ENCODE results near the gene MBD6. TPM values are rescaled to one million over a fixed set of nuclear protein-coding genes. Genes with fewer than 3 reads are reported as not detected.

The MBD6 gene
- total and polyA plus RNA-seq, 2 of the 8 experiments (the other 6 are each of a cell fraction or from before 2014, with no cell fraction given) = 3.9 to 32.3 TPM

DNA sequence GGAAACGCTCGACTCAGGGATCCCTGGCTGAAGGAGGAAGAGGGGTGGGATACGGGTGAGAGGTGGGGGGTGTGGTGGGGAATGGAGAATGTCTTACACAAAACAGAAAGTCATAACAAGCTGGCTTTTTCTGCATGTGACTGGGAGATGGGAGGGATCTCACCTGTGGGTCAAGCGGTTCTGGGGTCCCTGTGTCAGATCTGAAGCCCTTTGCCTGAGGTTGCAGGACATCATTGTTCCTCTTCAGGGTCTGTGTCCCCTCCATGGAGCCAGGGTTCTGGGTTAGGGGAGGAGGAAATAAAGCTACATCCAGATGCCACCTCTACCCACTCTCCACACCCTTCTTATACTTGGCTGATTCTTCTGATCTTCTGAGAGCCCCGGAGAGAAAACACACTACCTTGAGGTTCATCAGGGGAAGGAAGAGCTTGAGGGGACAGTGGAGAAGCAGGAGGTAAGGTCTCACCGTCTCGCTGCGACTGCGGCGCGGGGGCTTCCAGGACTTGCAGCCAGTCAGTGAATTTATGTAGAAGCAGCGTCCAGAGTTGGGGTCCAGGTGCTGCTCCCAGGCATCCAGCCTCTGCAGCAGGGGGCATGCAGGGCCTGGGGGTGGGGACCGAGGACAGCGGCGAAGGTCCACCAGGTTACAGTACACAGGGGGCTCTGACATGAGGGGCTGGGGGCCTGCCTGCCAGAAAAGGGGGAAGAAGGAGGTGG is 45.5 kb upstream of the MBD6 start:
- Histone ChIP-seq H4K8ac (ENCODE audit: extremely low read depth, insufficient read depth, low read length) (no peak overlapping the region), H3K4ac (replicated peaks; ENCODE audit: insufficient read length, low read depth, low read length) (no peak overlapping the region), H3K4me2 (ENCODE audit: insufficient read depth in 1 of 2, low read depth in 2 of 2, low read length in 2 of 2) (no peak overlapping the region; a peak in 1 of 4 replicates), H3K56ac (replicated peaks; ENCODE audit: insufficient read length, low read depth, low read length) (no peak overlapping the region), H3K36me3 (ENCODE audit: control insufficient read depth in 2 of 4, insufficient read depth in 4 of 4, low read length in 3 of 4) (no peaks in the 10 kb centered on the region), H2BK12ac (ENCODE audit: low read depth, low read length) (no peak overlapping the region; the same call in 1 of the 2 replicates), H3K4me3 (ENCODE audit: extremely low read depth in 1 of 4, insufficient read depth in 2 of 4, low read depth in 3 of 4, low read length in 4 of 4) (no peak overlapping the region), H3K9ac (replicated peaks in 1 of 4; ENCODE audit: extremely low read depth in 1 of 4, low read depth in 3 of 4, low read length in 3 of 4) (no peak overlapping the region), H2BK5ac (ENCODE audit: low read depth, low read length) (peak overlapping the region; percentile 7; the same call in 1 of the 2 replicates), H2BK20ac (ENCODE audit: low read length) (peak overlapping the region; percentile 3; the same call in 1 of the 2 replicates), H3K23me2 (ENCODE audit: low read depth, low read length) (peaks cover 8% of the 10 kb centered on the region; the same call in 1 of the 2 replicates), H3K14ac (ENCODE audit: insufficient read length) (no peak overlapping the region), H4K91ac (replicated peaks; ENCODE audit: insufficient read length, low read length) (no peak overlapping the region), H3K79me1 (ENCODE audit: low read depth, low read length) (no peaks in the 10 kb centered on the region), H3K79me2 (ENCODE audit: control insufficient read depth in 1 of 2, insufficient read depth in 2 of 2, low read length in 2 of 2) (no peaks in the 10 kb centered on the region), H3K27me3 (replicated peaks in 1 of 4; ENCODE audit: control insufficient read depth in 3 of 4, extremely low read depth in 1 of 4, insufficient read depth in 3 of 4, low read length in 3 of 4) (peaks cover 20 to 49% (median 42%) of the 10 kb centered on the region in 4 experiments), H3K9me3 (ENCODE audit: insufficient read depth in 2 of 2, low read depth in 1 of 2, low read length in 1 of 2) (no peaks in the 10 kb centered on the region), H3K4me1 (replicated peaks in 1 of 4; ENCODE audit: control insufficient read depth in 3 of 4, insufficient read depth in 4 of 4, low read length in 3 of 4) (peaks cover 0 to 25% (median 11%) of the 10 kb centered on the region in 4 experiments; a peak in 6 of 7 replicates), H2AFZ (ENCODE audit: low read length) (no peak overlapping the region), H3K18ac (ENCODE audit: extremely low read depth, low read length) (peak overlapping the region; percentile 52; the same call in 1 of the 2 replicates), H2BK15ac (ENCODE audit: low read length) (peak overlapping the region; percentile 36; the same call in 1 of the 2 replicates), H4K20me1 (replicated peaks in 1 of 2; ENCODE audit: control insufficient read depth in 1 of 2, insufficient read depth in 2 of 2, low read length in 2 of 2) (peaks cover 0 to 4% of the 10 kb centered on the region in 2 experiments), H2BK120ac (replicated peaks; ENCODE audit: low read depth, low read length) (no peak overlapping the region), H2AK5ac (ENCODE audit: low read depth, low read length) (no peak overlapping the region), H3K23ac (ENCODE audit: insufficient read length) (no peak overlapping the region), H3K27ac (ENCODE audit: low read depth, low read length) (no peak overlapping the region), H4K5ac (ENCODE audit: insufficient read length, low read depth, low read length) (no peak overlapping the region)
- WGBS, 2 experiments (ENCODE audit: extremely low coverage in 1 of 2, insufficient coverage in 1 of 2, insufficient read length in 1 of 2, insufficient replicate concordance in 2 of 2, low coverage in 1 of 2, low lambda C conversion rate in 2 of 2, missing lambda C conversion rate in 1 of 2) = 95% methylated on average over 14 of the region's 15 CpGs; no CpG with 5 or more reads in 1 of the 2 experiments
- FAIRE-seq (no peak), DNase-seq (ENCODE audit: low read depth in 1 of 2, low spot score in 2 of 2) (no peak)
- POLR2A ChIA-PET (ENCODE audit: partially characterized antibody) = interaction anchor here (1.1 to 1.4 kb wide), 3 partner anchors 49 to 236 kb away, joined by 3 to 5 read pairs (median 4); partner anchors contain the start of gene DCTN2
- CTCF ChIA-PET (ENCODE audit: partially characterized antibody) = interaction anchor here (0.7 to 25.1 kb wide), 8 partner anchors 9 to 230 kb away, joined by 3 to 441 read pairs (median 4); partner anchors contain the start of genes GLI1, INHBE and MARS1
- TF ChIP-seq SP2 (IDR thresholded peaks at IDR 0.05; ENCODE audit: low read length) (no peak), BACH1 (IDR thresholded peaks at IDR 0.05; ENCODE audit: low read length) (no peak), JUN (IDR thresholded peaks at IDR 0.05; ENCODE audit: low read depth, low read length) (no peak), SUZ12 (IDR thresholded peaks at IDR 0.05; ENCODE audit: low read length) (no peak), TEAD4 (IDR thresholded peaks at IDR 0.05; ENCODE audit: low read depth, low read length) (no peak), KDM1A (IDR thresholded peaks at IDR 0.05; ENCODE audit: borderline replicate concordance, low read length) (no peak), YY1 (IDR thresholded peaks at IDR 0.05; ENCODE audit: low read depth, low read length) (no peak), ASH2L (IDR thresholded peaks at IDR 0.05; ENCODE audit: low read length) (no peak)
- TF ChIP-seq, protein P1, sequence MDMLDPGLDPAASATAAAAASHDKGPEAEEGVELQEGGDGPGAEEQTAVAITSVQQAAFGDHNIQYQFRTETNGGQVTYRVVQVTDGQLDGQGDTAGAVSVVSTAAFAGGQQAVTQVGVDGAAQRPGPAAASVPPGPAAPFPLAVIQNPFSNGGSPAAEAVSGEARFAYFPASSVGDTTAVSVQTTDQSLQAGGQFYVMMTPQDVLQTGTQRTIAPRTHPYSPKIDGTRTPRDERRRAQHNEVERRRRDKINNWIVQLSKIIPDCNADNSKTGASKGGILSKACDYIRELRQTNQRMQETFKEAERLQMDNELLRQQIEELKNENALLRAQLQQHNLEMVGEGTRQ (IDR thresholded peaks at IDR 0.05; ENCODE audit: low read length) = no peak

Data from H1 (cell line).